Hepatocyte (in vitro differentiated cells): ENCODE measurements around the gene UROC1. TPM values are rescaled to one million over a fixed set of nuclear protein-coding genes. Genes with fewer than 3 reads are reported as not detected.

Experiments used
- DNase-seq: peaks from one replicate; pipeline ENCODE4 v3.0.0-alpha.2; 2016; ENCODE audit warnings: low spot score
- H2AFZ ChIP-seq: fragments of 200-600 bp; sonication (generic); 2 replicates; pipeline ENCODE4 v1.6.0; 2016; ENCODE audit warnings: antibody characterized with exemption, mild to moderate bottlenecking
- H3K27ac ChIP-seq: fragments of 200-600 bp; sonication (generic); 2 replicates; pipeline ENCODE4 v1.5.1; 2016; ENCODE audit warnings: mild to moderate bottlenecking
- H3K27me3 ChIP-seq: fragments of 200-600 bp; sonication (generic); 2 replicates; pipeline ENCODE4 v1.6.1; 2016
- H3K36me3 ChIP-seq: fragments of 200-600 bp; sonication (generic); replicated peaks from 2 replicates; pipeline ENCODE4 v1.5.1; 2016; ENCODE audit warnings: low read depth; ENCODE audit not compliant: insufficient read depth
- H3K4me1 ChIP-seq: fragments of 200-600 bp; sonication (generic); 2 replicates; pipeline ENCODE4 v1.5.1; 2016; ENCODE audit warnings: mild to moderate bottlenecking, moderate library complexity; ENCODE audit not compliant: insufficient read depth
- H3K4me2 ChIP-seq: fragments of 200-600 bp; sonication (generic); 2 replicates; pipeline ENCODE4 v1.6.0; 2016
- H3K4me3 ChIP-seq: fragments of 200-600 bp; sonication (generic); 2 replicates; pipeline ENCODE4 v1.5.1; 2016; ENCODE audit warnings: mild to moderate bottlenecking
- H3K79me2 ChIP-seq: fragments of 200-600 bp; sonication (generic); 2 replicates; pipeline ENCODE4 v1.6.0; 2017; ENCODE audit warnings: mild to moderate bottlenecking
- H3K9me2 ChIP-seq: fragments of 200-600 bp; sonication (generic); replicated peaks from 2 replicates; pipeline ENCODE4 v1.6.0; 2017; ENCODE audit warnings: mild to moderate bottlenecking; ENCODE audit not compliant: insufficient read depth
- H3K9me3 ChIP-seq: fragments of 200-600 bp; sonication (generic); 2 replicates; pipeline ENCODE4 v1.5.1; 2016; ENCODE audit warnings: low read depth, mild to moderate bottlenecking
- H4K20me1 ChIP-seq: fragments of 200-600 bp; sonication (generic); 2 replicates; pipeline ENCODE4 v1.6.0; 2016; ENCODE audit warnings: mild to moderate bottlenecking; ENCODE audit not compliant: insufficient read depth, poor library complexity, severe bottlenecking
- EZH2 ChIP-seq: fragments of 200-600 bp; sonication (generic); IDR thresholded peaks from 2 replicates; pipeline ENCODE4 v1.6.1; 2016; ENCODE audit warnings: antibody characterized with exemption, mild to moderate bottlenecking, borderline replicate concordance
- EZH2phosphoT487 ChIP-seq: fragments of 200-600 bp; sonication (generic); IDR thresholded peaks from one replicate; pipeline ENCODE4 v1.6.1; 2018; ENCODE audit warnings: antibody characterized with exemption, mild to moderate bottlenecking, low read depth, moderate library complexity; ENCODE audit not compliant: unreplicated experiment, severe bottlenecking
- WGBS: methylation state at CpG from one replicate; pipeline ENCODE4 v1.1.6; 2016; ENCODE audit warnings: low lambda C conversion rate; ENCODE audit errors: missing lambda C conversion rate; 5-methylcytosine and 5-hydroxymethylcytosine counted together
- polyA plus RNA-seq: library from polyadenylated mRNA; unstranded; fragments of >200 nt; fragmentation: Nextera tagmentation; extraction: Ambion mirVana; gene quantifications from 2 replicates; pipeline ENCODE4 v1.2.1, GENCODE V29; 2016
- total RNA-seq: library from RNA; depleted of rRNA; stranded (reverse); fragments of >200 nt; gene quantifications from 2 replicates; pipeline ENCODE4 v1.2.3, GENCODE V29; 2014
- TF ChIP-seq, protein P1 (sequence below): fragments of 200-600 bp; sonication (generic); IDR thresholded peaks from 2 replicates; pipeline ENCODE4 v1.5.1; 2016; ENCODE audit warnings: antibody characterized with exemption, mild to moderate bottlenecking; ENCODE audit not compliant: poor library complexity

Gene UROC1
- total and polyA plus RNA-seq, 2 experiments from 2014 or later: 2.3 to 4.2 TPM

- Histone ChIP-seq H3K36me3 (no peaks in the 10 kb centered on the region), H3K4me2 (no peak overlapping the region), H3K9me2 (no peaks in the 10 kb centered on the region), H4K20me1 (no peaks in the 10 kb centered on the region), H3K9me3 (no peaks in the 10 kb centered on the region), H3K79me2 (no peaks in the 10 kb centered on the region), H3K27ac (no peak overlapping the region), H3K27me3 (peaks cover 10% of the 10 kb centered on the region), H3K4me1 (peaks cover 14% of the 10 kb centered on the region), H3K4me3 (no peak overlapping the region), H2AFZ (no peak overlapping the region)
- no peak for DNase-seq
- WGBS: 88% methylated on average over 10 of the region's 10 CpGs
- no peak for TF ChIP-seq EZH2phosphoT487
- TF ChIP-seq, protein P1, sequence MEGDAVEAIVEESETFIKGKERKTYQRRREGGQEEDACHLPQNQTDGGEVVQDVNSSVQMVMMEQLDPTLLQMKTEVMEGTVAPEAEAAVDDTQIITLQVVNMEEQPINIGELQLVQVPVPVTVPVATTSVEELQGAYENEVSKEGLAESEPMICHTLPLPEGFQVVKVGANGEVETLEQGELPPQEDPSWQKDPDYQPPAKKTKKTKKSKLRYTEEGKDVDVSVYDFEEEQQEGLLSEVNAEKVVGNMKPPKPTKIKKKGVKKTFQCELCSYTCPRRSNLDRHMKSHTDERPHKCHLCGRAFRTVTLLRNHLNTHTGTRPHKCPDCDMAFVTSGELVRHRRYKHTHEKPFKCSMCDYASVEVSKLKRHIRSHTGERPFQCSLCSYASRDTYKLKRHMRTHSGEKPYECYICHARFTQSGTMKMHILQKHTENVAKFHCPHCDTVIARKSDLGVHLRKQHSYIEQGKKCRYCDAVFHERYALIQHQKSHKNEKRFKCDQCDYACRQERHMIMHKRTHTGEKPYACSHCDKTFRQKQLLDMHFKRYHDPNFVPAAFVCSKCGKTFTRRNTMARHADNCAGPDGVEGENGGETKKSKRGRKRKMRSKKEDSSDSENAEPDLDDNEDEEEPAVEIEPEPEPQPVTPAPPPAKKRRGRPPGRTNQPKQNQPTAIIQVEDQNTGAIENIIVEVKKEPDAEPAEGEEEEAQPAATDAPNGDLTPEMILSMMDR: no peak
- TF ChIP-seq EZH2: no peak
Measured at GRCh38 chr3:126519506-126520455, 2.2 kb upstream of the UROC1 start.

DNA sequence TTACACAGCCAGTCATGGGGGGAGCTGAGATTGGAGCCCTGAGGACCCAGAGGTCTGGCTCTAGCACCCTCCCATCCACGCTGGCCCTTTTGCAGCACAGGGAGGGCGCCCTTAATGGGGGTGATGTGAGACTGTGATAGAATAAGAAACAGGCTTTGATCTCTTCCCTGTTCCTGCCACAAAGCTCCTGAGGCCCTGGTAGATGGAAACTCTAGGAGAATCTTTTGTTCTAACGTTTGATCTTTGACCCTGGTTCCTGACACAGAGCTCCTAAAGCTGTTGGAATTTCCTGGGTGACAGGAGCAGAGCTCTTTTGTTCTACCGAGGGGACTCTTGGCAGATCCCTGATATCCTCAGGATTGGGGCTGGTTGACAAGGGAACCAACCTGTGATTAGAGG lies 1.2 kb upstream of the UROC1 start:
- H3K4me1 ChIP-seq: peaks cover 8% of the 10 kb centered on the region
- H3K36me3 ChIP-seq: no peaks in the 10 kb centered on the region
- H3K27ac ChIP-seq: no peak overlapping the region
- no peaks in the 10 kb centered on the region for H3K9me2 ChIP-seq
- peaks cover 4% of the 10 kb centered on the region for H3K27me3 ChIP-seq
- no peaks in the 10 kb centered on the region for H3K9me3 ChIP-seq
- H2AFZ ChIP-seq: no peak overlapping the region
- H3K4me3 ChIP-seq: no peak overlapping the region
- no peak overlapping the region for H3K4me2 ChIP-seq
- no peaks in the 10 kb centered on the region for H3K79me2 ChIP-seq
- no peak for DNase-seq
- TF ChIP-seq EZH2phosphoT487 (no peak), EZH2 (no peak)
- TF ChIP-seq, protein P1: no peak
- WGBS: 42% methylated on average over 4 of the region's 4 CpGs
- no peaks in the 10 kb centered on the region for H4K20me1 ChIP-seq

DNA sequence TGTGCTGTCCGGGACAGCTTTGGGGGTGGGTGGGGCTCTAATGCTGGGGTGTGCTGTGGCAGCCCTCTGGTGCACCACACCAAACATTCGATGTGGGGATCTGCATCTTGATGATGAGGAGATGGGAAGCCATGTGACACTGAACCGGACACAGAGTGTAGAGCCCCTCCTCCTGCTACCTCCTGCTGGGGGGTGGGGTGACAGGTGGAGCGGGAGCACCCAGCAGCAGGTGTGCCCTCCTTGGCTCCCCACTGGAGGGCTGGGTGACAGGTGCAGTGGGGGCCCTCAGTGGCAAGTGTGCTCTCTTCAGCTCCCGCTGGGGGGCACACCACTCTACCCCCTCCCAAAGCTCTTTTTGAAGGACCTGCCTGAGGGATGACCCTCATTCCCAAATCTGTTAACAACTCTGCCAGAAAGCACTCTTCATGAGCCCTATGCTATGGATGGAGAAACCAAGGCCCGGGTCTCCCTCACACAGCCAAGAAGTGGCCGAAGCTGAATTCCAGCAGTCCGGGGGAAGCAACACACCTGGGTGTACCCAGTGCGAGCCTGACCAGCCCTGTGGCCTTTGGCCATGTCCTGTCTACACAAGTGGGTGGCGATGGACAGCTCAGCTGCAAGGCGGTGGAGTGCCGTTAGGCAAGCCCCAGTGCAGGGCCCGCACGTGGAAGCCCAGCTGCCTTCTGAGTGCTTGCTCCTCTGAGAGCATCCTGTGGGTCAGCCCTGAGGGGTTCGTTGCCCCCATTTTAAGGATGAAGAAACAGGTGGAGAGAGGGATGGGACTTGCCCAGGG lies 609 bp upstream of the UROC1 start:
- Histone ChIP-seq H3K36me3 (no peaks in the 10 kb centered on the region), H3K79me2 (no peaks in the 10 kb centered on the region), H4K20me1 (no peaks in the 10 kb centered on the region), H3K4me1 (peaks cover 2% of the 10 kb centered on the region), H3K9me2 (no peaks in the 10 kb centered on the region), H3K4me2 (no peak overlapping the region), H3K27ac (no peak overlapping the region), H2AFZ (no peak overlapping the region), H3K4me3 (no peak overlapping the region), H3K27me3 (no peaks in the 10 kb centered on the region), H3K9me3 (no peaks in the 10 kb centered on the region)
- DNase-seq: no peak
- TF ChIP-seq, protein P1: no peak
- no peak for TF ChIP-seq EZH2
- TF ChIP-seq EZH2phosphoT487: no peak
- 83% methylated on average over 14 of the region's 15 CpGs for WGBS
